Neural crest cell (in vitro differentiated cells): ENCODE measurements around the gene TCAIM. TPM values are rescaled to one million over a fixed set of nuclear protein-coding genes. Genes with fewer than 3 reads are reported as not detected.

Experiments used
- DNase-seq: peaks from one replicate; pipeline ENCODE4 v3.0.0; 2021; ENCODE audit warnings: low read depth, mixed read lengths, low spot score
- H3K27ac Mint-ChIP-seq: one replicate; pipeline ENCODE4 v1.8.0; 2021; ENCODE audit warnings: mild to moderate bottlenecking, mixed read lengths; ENCODE audit not compliant: unreplicated experiment
- H3K27me3 Mint-ChIP-seq: 2 replicates; pipeline ENCODE4 v1.8.0; 2021; ENCODE audit warnings: low read depth, mild to moderate bottlenecking, mixed read lengths
- H3K36me3 Mint-ChIP-seq: 2 replicates; pipeline ENCODE4 v1.8.0; 2021; ENCODE audit warnings: low read depth, mild to moderate bottlenecking, mixed read lengths
- H3K4me1 Mint-ChIP-seq: 2 replicates; pipeline ENCODE4 v1.8.0; 2021; ENCODE audit warnings: mixed read lengths
- H3K4me3 Mint-ChIP-seq: one replicate; pipeline ENCODE4 v1.8.0; 2021; ENCODE audit warnings: mild to moderate bottlenecking, mixed read lengths
- H3K9me3 Mint-ChIP-seq: 2 replicates; pipeline ENCODE4 v1.8.0; 2021; ENCODE audit warnings: mixed read lengths
- CTCF ChIP-seq: fragments of 200-600 bp; sonication (generic); conservative IDR thresholded peaks from 2 replicates; pipeline ENCODE4 v1.5.0; 2021; ENCODE audit warnings: antibody characterized with exemption, mild to moderate bottlenecking
- total RNA-seq: library from RNA; stranded (reverse); gene quantifications from 2 replicates; pipeline ENCODE4 v1.2.1, GENCODE V29; 2021

TCAIM gene
- total RNA-seq, 1 donor from 2014 or later = 25.3 TPM

- H3K27me3 Mint-ChIP-seq = no peaks in the 10 kb centered on the region
- no peaks in the 10 kb centered on the region for H3K9me3 Mint-ChIP-seq
- no peak overlapping the region for H3K27ac Mint-ChIP-seq
These were observed 86.2 kb downstream of the TCAIM start for GRCh38 chr3:44424758-44425157.

GRCh38 chr3:44427683-44428082, 89.1 kb downstream of the TCAIM start:
- Mint-ChIP-seq H3K36me3 (no peaks in the 10 kb centered on the region), H3K4me3 (no peak overlapping the region), H3K4me1 (peaks cover 6% of the 10 kb centered on the region), H3K9me3 (no peaks in the 10 kb centered on the region), H3K27ac (no peak overlapping the region), H3K27me3 (no peaks in the 10 kb centered on the region)
- no peak for TF ChIP-seq CTCF
- DNase-seq = no peak

More at GRCh38 chr3:44424758-44425157, 86.2 kb downstream of the TCAIM start:
- Mint-ChIP-seq H3K4me3 (no peak overlapping the region), H3K4me1 (peaks cover 6% of the 10 kb centered on the region), H3K36me3 (no peaks in the 10 kb centered on the region)
- DNase-seq = no peak
- TF ChIP-seq CTCF = no peak

GRCh38 chr3:44428910-44429309, 90.3 kb downstream of the TCAIM start:
- TF ChIP-seq CTCF = no peak
- Mint-ChIP-seq H3K36me3 (no peaks in the 10 kb centered on the region), H3K9me3 (no peaks in the 10 kb centered on the region), H3K4me1 (peaks cover 6% of the 10 kb centered on the region), H3K27me3 (no peaks in the 10 kb centered on the region), H3K27ac (no peak overlapping the region), H3K4me3 (no peak overlapping the region)
- no peak for DNase-seq

GRCh38 chr3:44429459-44429858, 90.9 kb downstream of the TCAIM start:
- no peaks in the 10 kb centered on the region for H3K27me3 Mint-ChIP-seq
- no peak overlapping the region for H3K4me3 Mint-ChIP-seq
- no peak for DNase-seq
- H3K36me3 Mint-ChIP-seq = no peaks in the 10 kb centered on the region
- H3K9me3 Mint-ChIP-seq = no peaks in the 10 kb centered on the region
- H3K4me1 Mint-ChIP-seq = peaks cover 6% of the 10 kb centered on the region
- no peak overlapping the region for H3K27ac Mint-ChIP-seq
- no peak for TF ChIP-seq CTCF

- H3K36me3 Mint-ChIP-seq = peaks cover 3% of the 10 kb centered on the region
- no peak overlapping the region for H3K27ac Mint-ChIP-seq
- H3K27me3 Mint-ChIP-seq = no peaks in the 10 kb centered on the region
- no peak for TF ChIP-seq CTCF
- peaks cover 6% of the 10 kb centered on the region for H3K4me1 Mint-ChIP-seq
- H3K9me3 Mint-ChIP-seq = no peaks in the 10 kb centered on the region
- H3K4me3 Mint-ChIP-seq = no peak overlapping the region
- no peak for DNase-seq
These were observed 91.9 kb downstream of the TCAIM start for GRCh38 chr3:44430466-44430865.
